A673 (cell line): ENCODE measurements around the gene LCE4A. TPM values are rescaled to one million over a fixed set of nuclear protein-coding genes. Genes with fewer than 3 reads are reported as not detected.
A peak's percentile ranks its signal among the peaks of the same experiment; 100 is the strongest.

Experiments used
- BruUV-seq: library from RNA; stranded (reverse); fragments of 400-500 nt; replicated peaks from 2 replicates; lab custom pipeline; 2021; lab: Mats Ljungman, UMichigan
- CTCF ChIA-PET: fragments of 300-600 bp; sonication (Branson Sonifier 250); formaldehyde crosslinking; loops from one replicate; lab custom pipeline; 2022; ENCODE audit warnings: antibody characterized with exemption; lab: Charles Lee
- POLR2A ChIA-PET: fragments of 300-600 bp; sonication (Branson Sonifier 250); formaldehyde crosslinking; loops from one replicate; lab custom pipeline; 2022; ENCODE audit warnings: antibody characterized with exemption; ENCODE audit not compliant: low non-redundant PET; lab: Charles Lee
- DNase-seq: peaks from one replicate; pipeline ENCODE4 v3.0.0-alpha.2; 2015; ENCODE audit warnings: low spot score
- H3K27ac ChIP-seq: fragments of 200-600 bp; sonication (generic); 2 replicates; pipeline ENCODE4 v1.5.1; 2016; ENCODE audit warnings: mixed run types, low read depth, mild to moderate bottlenecking, mixed read lengths, antibody characterized with exemption, low read length; ENCODE audit not compliant: poor library complexity, severe bottlenecking
- H3K27me3 ChIP-seq: fragments of 200-600 bp; sonication (generic); replicated peaks from 2 replicates; pipeline ENCODE4 v1.6.1; 2017; ENCODE audit warnings: mixed run types, low read depth, mild to moderate bottlenecking, mixed read lengths, antibody characterized with exemption, low read length; ENCODE audit not compliant: insufficient read depth, poor library complexity
- H3K36me3 ChIP-seq: fragments of 200-600 bp; sonication (generic); 2 replicates; pipeline ENCODE4 v1.6.1; 2016; ENCODE audit warnings: mixed run types, mild to moderate bottlenecking, mixed read lengths, antibody characterized with exemption, low read length; ENCODE audit not compliant: insufficient read depth, poor library complexity, severe bottlenecking
- H3K4me1 ChIP-seq: fragments of 200-600 bp; sonication (generic); 2 replicates; pipeline ENCODE4 v1.6.1; 2017; ENCODE audit warnings: mixed run types, mild to moderate bottlenecking, mixed read lengths, antibody characterized with exemption, low read length; ENCODE audit not compliant: insufficient read depth, poor library complexity, severe bottlenecking
- H3K4me3 ChIP-seq: fragments of 200-600 bp; sonication (generic); 2 replicates; pipeline ENCODE4 v1.5.1; 2016; ENCODE audit warnings: low read depth, mixed run types, mild to moderate bottlenecking, mixed read lengths, low read length; ENCODE audit not compliant: poor library complexity, severe bottlenecking
- H3K9me3 ChIP-seq: fragments of 200-600 bp; sonication (generic); 2 replicates; pipeline ENCODE4 v1.6.1; 2016; ENCODE audit warnings: mixed run types, low read depth, mild to moderate bottlenecking, mixed read lengths, antibody characterized with exemption, low read length; ENCODE audit not compliant: poor library complexity, severe bottlenecking
- CTCF ChIP-seq: fragments of 300-800, 200-600 bp; sonication (generic); conservative IDR thresholded peaks from 2 replicates; pipeline ENCODE4 v1.5.1; 2017; ENCODE audit warnings: low read depth, mild to moderate bottlenecking, antibody characterized with exemption, low read length, moderate library complexity, mixed read lengths
- EZH2 ChIP-seq: fragments of 200-600 bp; sonication (generic); IDR thresholded peaks from 2 replicates; pipeline ENCODE4 v1.6.1; 2017; ENCODE audit warnings: borderline replicate concordance, low read depth, mild to moderate bottlenecking, mixed read lengths, antibody characterized with exemption, low read length; ENCODE audit not compliant: poor library complexity, severe bottlenecking
- intact Hi-C: fragments of 100-400 bp; cut with micrococcal nuclease; formaldehyde crosslinking; loops from one replicate; pipeline ENCODE4 v1.10.0; 2022; ENCODE audit not compliant: unreplicated experiment
- total RNA-seq: library from RNA; stranded (reverse); gene quantifications from 2 replicates; pipeline ENCODE4 v1.2.3, GENCODE V29; 2021

The LCE4A gene
- total RNA-seq, 1 experiment from 2014 or later, result not detected

GRCh38 chr1:152725261-152725660, 17.3 kb downstream of the LCE4A start:
- peaks cover 10% of the 10 kb centered on the region for H3K27me3 ChIP-seq
- no TSS peak for BruUV-seq
- H3K27ac ChIP-seq, result no peak overlapping the region
- ChIA-PET CTCF (no interaction called here), POLR2A (no interaction called here)
- intact Hi-C loops, result no loop called here
- H3K36me3 ChIP-seq, result no peaks in the 10 kb centered on the region
- no peaks in the 10 kb centered on the region for H3K4me1 ChIP-seq
- H3K4me3 ChIP-seq, result no peak overlapping the region
- DNase-seq, result no peak
- no peak for TF ChIP-seq EZH2
- TF ChIP-seq CTCF, result no peak
- H3K9me3 ChIP-seq, result no peaks in the 10 kb centered on the region

- no peaks in the 10 kb centered on the region for H3K9me3 ChIP-seq
- DNase-seq, result no peak
- H3K27ac ChIP-seq, result no peak overlapping the region
- peaks cover 6% of the 10 kb centered on the region for H3K27me3 ChIP-seq
- H3K36me3 ChIP-seq, result no peaks in the 10 kb centered on the region
- TF ChIP-seq EZH2, result no peak
- no peak for TF ChIP-seq CTCF
- no TSS peak for BruUV-seq
- ChIA-PET CTCF (no interaction called here), POLR2A (no interaction called here)
- H3K4me1 ChIP-seq, result no peaks in the 10 kb centered on the region
- H3K4me3 ChIP-seq, result no peak overlapping the region
- intact Hi-C loops, result no loop called here
These were observed 21.0 kb downstream of the LCE4A start for GRCh38 chr1:152728986-152729385.

GRCh38 chr1:152735648-152736047, 27.7 kb downstream of the LCE4A start:
- no TSS peak for BruUV-seq
- POLR2A ChIA-PET, result no interaction called here
- no peaks in the 10 kb centered on the region for H3K9me3 ChIP-seq

More at GRCh38 chr1:152735648-152736047, 27.7 kb downstream of the LCE4A start:
- DNase-seq, result no peak
- H3K36me3 ChIP-seq, result no peaks in the 10 kb centered on the region
- intact Hi-C loops, result no loop called here
- CTCF ChIA-PET, result no interaction called here
- H3K4me1 ChIP-seq, result no peaks in the 10 kb centered on the region
- no peak overlapping the region for H3K27ac ChIP-seq
- H3K4me3 ChIP-seq, result no peak overlapping the region
- H3K27me3 ChIP-seq, result peaks cover 5% of the 10 kb centered on the region
- TF ChIP-seq EZH2, result no peak
- TF ChIP-seq CTCF, result peak; percentile 41
